Measurements from ENCODE around the gene ARVCF.

ARVCF gene

DNA sequence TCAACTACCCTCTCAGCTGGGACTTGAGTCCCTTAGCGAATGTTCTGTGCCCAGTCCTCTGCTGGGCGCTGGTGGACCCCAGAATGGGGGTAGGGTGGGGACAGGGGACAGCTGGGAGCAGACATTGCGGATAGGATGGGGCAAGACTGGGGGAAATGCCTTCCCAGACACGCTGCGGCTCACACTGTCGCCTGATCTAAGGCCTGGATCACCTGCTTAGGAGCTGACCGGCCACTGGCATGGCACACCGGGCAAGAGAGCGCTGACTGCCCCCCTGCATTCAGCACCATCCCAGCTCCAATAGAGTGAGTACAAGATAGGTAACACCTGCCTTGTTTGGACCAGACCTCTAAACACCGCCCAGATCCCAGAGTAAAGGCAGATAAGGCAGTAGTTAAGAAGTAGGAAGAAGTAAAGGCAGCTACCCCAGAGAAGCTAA, 1.4 kb downstream of the ARVCF start:
- no peak for FAIRE-seq

DNA sequence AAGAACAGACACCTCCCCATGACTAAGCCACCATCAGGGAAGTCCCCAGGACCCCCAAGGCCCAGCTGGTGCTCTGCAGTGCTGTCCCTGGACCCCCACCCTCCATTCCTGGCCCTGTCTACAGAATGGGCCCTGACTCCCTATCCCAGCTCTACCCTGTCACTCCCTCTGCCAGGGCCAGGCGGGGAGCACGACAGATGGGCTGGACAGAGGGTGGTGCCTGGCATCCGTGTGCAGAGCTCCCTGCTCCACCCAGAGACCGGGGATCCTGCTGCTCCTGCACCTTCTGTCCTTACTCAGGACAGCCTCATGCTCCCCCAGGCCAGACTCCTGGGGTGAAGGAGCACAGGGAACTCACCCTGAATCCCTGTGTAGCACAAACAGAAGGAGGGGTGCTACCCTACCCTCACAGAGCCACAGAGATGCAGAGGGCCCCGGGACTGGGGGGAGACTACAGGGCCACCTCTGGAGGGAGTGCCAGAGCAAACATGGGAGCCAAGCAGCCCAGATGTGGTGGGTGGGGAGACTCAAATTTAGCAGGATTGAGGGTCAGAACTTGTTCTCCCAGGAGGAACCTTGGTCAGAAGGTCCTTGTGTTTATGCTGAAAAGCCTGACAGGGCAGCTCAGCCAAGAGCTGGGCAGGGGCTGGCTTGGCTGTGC, 2.0 kb downstream of the ARVCF start:
- FAIRE-seq = no peak

DNA sequence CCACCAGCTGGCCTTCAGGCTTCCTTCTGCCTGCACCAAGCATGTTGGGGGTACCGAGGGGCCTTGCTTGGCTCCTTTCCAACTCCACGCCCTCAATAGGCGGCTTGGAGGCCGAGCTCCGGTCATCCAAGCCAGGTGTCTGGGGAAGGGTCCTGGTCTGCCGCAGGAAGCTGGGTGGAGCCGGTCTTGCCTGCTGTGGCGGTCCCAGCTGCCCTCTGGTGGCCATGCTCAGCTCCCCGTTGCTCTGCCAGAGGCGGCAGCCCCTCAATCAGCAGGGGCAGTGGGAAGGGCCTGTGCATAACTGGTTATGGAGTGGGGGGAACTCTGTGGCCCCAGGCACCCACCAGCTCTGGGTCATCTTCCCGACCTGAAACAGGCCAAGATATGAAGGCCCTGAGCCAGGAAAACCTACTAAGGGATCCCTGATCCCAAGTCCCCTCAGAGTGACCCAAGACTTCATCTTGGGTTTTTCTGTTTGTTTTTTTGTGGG, 3.2 kb downstream of the ARVCF start:
- FAIRE-seq = no peak

DNA sequence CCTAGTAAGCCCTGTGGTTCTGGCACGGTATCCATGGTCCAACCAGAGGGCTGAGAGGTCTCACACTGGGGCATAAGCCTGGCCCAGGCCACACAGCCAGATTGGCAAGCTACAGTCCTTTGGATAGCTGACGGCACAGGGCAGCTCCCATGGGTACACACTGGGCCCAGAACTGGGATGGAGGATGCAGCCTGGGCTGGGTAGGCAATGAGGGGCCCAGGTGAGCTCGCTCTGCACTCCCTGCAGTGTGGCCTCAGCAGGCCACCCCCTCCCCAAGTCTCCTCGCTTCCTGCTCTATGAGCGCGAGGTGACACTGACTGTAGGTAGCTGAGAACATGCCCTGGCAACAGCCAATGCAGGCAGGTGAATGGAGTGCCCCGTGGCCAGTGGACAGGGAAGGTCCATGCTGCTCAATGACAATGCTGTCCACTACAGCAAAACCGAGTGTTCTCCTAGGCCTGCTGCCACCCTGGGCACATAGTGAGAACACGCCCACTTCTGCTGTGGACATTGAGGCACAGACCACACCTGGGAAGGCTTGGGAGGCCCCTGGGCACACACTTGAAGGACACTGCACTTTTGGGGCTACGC, 3.8 kb downstream of the ARVCF start:
- no peak for FAIRE-seq

DNA sequence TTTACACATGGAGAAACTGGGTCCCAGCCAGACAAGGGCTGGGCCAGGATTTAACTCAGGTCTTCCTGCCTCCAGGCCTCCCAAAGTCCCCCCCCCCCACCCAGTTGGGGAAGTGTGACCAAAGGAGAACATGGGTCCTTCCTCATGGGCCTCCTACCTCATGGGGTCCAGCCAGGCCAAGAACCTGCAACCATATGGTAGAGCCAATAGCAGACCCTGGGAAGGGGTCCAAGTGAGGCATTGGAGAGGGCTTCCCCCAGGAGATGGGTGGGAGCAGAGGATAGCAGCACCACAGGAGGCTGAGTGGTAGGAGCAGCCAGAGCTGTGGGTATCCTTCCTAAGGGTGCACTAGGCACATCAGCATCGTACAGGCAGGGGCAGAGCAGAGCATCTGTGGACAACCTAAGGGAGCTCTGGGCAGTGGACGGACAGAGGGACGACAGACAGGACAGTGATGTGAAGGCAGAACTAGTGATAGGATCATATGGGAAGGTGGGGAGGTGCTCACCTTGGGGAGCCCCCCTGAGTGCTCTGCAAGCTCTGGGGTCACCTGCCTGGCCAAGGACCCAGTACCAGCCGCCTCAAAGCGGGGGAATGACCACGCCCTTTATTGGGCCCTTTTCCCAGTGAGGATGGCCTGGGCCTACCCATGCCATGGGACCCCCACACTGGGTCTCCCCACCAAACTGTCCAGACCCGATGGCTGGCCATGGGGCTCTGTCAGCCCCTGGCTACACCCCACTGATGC, 4.5 kb downstream of the ARVCF start:
- no peak for FAIRE-seq

DNA sequence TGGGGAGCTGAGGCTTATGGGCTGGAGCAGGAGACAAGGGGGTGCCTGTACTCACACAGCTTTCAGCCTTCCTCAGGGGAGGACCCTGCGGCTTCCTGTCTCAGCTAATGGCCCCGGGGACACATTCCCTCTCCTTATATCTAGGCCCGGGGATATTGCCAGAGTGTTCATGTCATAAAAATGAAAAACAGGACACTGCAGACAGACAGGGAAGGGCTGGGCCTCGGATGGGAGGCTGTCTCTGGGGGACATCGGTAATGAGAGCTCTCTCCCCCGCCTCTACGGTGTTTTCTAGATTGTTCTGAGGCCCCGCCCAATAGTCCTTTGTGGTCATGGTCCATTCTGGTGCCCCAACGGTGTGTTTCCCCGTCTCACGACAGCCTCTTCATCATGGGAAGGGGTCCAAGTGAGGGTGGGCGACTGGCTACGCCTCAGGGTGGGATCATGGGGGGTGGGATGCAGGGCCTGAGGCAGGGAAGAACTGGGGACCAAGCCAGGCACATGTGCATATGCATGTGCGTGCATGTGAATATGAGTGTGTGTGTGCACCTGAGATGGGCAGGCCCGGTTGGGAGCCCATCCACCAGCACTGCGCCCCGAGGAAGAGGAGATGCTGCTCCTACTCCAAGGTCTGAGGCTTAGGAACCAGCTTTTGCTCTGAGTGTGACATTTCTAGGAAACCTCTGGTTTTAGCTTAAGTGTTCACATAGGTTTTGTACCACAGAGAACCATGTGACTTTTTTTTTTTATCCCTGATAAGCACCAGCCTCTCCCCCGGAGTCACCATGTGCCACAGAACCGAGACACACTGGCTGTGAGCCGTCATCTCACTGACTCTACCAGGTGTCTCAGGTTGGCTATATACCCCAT, 5.3 kb downstream of the ARVCF start:
- FAIRE-seq = no peak

DNA sequence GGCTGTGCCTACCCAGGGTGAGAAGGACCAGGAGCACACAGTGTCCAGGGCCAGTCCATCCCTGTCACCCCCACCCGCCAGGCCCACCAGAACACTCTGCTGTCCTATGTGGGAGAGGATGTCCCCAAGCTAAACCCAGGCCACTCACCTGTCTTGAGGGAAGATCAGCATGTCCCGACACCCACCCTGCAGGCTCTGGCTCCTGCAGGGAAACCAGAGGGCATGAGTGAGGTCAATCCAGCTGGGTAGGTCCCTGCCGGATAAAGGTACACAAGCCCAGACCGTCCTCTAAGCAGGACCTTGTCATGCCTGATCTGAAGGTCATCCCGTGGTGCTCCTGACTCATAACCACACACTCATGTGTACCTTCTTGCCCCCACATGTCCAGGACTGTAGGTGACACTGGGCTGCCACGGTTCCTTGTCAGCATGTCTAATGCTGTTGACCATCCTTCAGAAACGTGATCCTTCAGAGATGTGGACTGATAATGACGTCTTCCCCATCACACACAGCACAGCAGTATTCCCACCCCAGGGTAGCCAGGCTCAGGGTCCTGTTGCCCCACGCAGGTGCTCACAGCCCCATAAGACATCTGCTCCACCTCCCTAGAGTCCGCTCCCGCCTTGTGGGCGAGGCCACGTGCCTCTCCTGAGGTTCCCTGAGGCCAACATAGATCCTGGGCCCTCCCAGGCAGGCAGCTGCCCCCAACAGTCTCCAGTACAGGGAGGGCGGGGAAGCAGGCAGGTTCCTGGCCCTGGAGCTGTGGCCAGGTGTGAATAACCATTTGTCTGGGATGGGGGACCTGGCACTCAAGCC, 6.1 kb downstream of the ARVCF start:
- FAIRE-seq = no peak

DNA sequence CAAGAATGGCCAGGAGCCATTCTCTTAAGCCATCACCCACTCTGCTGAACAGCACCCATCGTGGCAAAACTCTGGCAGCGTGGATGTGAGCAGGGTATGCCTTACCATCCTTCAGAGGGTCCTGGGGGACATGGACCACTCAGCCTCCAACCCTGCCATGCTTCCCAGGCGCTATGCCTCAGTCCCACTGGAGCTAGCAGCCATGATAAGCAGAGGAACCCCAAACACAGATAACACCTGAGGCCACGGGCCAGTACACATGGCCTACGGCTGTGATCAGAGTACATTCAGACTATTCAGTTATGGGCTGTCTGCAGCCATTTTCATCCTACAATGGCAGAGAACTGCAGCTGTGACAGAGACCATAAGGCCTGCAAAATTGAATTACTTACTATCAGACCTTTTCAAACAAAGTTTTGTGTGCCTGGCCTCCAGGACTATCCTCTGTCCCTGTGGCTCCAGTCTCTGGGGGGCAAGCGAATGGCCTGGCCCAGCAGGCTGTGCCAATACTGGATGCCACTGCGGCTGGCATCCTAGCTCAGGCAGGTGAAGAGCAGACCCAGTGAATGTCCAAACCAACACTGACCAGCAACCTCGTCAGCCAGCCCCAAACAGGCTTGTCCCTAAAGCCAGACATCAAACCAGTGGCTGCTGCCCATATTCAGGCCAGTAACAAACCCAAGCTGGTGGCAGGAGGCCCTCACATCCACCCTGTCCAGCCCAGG, 6.9 kb downstream of the ARVCF start:
- no peak for FAIRE-seq

DNA sequence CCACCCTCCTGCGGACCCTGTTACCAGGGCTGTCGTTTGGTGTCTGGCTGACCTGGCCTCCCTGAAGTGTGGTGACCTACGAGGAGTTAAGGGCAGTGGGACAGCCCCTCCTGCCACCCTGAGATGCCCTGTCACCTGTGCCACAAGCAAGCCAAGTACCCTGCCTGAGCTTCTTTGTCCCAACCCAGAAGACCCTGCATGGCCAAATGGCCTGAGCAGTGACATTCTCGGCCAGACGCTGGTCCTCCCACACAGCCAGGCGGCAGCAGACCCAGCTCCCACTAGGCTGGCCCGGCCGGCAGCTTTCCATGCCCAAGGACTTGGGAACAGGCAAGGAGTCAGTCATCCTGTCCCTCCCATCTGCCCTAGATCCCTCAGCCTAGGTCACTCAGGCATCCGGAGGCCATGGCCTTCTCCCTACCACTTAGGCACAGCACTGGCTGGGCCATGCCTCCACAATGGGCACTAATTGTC, 7.6 kb downstream of the ARVCF start:
- no peak for FAIRE-seq

DNA sequence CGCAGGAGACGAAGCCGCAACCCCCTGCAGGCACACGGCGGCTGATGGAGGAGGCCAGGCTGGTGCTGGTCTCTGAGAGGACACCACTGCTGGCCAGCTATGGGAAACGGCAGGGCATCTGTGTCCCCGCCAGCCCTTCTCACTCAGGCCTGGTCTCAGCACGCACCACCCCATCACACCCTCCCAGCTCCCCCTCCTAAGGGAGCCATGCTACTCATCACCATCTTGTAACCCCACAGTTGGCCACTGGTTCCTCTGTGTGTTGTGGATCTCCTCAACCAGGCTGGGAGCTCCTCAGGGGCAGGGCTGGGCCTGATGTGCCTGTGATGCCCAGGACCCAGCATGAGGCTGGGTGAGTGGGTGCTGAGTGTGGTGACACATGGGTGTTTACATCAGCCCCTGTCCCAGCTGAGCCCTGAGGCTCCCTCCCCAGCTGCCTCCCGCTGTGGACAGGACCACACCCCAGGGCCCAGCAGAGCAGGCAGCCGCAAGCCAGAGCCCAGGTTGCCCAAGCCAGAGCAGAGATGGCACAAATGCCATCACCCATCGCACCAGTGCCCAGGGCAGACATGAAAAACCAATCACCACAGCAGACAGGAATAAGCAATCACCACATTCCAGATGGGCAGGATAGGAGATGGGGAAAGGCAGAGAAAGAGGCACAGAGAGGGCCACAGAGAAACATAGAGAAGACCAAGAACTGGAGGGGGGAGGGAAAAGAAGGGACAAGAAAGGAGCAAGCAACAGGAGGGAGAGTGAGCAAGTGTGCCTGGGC, 8.2 kb downstream of the ARVCF start:
- FAIRE-seq = no peak

DNA sequence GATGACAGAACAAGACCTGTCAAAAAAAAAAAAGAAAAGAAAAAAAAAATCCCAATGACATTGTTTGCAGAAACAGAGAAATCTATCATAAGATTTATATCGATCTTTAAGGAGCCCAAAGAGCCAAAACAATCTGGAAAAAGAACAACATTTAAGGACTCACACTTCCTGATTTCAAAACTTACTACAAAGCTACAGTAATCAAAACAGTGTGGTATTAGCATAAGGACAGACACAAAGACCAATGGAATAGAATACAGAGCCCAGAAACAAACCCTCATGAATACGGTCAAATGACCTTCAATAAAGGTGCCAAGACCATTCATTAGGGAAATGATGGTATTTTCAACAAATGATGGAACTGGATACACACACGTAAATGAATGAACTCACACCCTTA, 12.2 kb downstream of the ARVCF start:
- FAIRE-seq = no peak

DNA sequence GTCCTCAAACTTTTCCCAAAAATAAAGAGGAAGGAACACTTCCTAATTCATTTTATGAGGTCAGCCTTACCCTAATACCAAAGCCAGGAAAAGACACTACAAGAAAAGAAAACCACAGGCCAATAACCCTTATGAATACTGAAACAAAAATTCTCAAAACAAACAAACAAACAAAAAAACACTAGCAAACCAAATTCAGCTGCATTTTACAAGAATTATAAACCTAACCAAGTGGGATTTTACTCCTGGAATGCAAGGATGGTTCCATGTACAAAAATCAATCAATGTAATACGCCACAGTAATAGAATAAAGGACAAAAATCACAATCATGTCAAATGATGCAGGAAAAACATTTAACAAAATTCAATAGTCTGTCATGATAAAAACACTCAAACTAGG, 13.3 kb downstream of the ARVCF start:
- FAIRE-seq = peak; percentile 41

DNA sequence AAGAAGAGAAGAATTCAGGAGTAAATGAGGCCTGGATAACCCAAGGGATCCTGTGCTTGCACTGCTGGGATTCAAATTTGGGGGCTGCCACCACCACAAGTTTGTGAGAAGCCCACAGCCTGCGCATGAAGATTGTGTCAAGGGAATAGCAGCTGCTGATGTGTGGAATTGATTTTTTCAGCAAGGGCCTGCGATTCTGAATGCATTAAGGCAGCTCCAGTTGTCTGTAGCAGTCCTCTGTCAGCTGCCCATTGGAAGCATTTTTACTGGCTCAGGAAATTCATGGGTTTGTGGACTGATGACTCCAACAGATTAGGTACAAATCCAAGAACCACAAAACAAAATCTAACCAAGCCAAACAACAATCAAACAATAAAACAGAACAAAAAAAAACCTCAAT, 14.0 kb downstream of the ARVCF start:
- FAIRE-seq = no peak

DNA sequence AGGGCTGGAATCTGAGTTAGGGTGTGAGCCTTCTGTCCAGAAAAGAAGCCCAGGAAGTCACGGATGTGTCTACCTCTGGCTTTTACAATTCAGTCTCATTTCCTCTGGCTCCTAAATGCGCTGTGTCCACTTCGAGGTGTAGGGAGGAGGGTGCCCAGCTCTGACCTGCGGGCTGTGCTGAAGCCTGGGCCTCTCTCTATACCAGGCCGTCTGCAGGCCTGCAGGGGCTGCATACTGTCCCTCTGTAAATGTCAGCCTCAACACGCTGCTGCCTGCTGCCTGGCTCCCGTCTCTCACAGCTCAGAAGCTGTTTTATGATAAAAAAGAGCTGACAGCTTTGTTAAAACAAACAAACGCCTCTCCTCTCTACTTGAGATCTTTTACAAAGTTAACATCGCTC, 14.5 kb downstream of the ARVCF start:
- no peak for FAIRE-seq

DNA sequence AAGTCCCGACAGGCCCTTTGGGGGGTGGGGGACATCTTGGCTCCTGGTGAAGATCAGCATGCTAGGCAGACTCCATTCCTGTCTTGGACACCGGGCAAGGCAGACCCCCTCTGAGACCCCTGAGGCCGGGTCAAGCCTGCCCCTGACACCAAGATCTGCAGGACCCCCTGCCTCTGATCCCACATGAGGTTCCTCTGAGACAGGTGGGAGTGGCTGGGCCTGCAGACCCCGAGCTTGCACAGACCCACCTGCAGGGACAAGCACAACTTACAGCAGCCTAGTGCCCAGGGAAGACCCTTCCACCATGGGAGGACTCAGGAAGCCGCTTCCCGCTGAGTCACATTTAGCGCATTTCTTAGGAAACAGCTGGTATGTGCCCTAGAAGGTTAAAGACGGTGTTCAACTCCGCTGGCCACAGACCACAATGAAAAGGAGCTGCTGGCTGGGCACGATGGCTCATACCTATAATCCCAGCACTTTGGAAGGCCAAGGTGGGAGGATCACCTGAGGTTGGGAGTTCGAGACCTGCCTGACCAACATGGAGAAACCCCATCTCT, 15.5 kb downstream of the ARVCF start:
- no peak for FAIRE-seq

DNA sequence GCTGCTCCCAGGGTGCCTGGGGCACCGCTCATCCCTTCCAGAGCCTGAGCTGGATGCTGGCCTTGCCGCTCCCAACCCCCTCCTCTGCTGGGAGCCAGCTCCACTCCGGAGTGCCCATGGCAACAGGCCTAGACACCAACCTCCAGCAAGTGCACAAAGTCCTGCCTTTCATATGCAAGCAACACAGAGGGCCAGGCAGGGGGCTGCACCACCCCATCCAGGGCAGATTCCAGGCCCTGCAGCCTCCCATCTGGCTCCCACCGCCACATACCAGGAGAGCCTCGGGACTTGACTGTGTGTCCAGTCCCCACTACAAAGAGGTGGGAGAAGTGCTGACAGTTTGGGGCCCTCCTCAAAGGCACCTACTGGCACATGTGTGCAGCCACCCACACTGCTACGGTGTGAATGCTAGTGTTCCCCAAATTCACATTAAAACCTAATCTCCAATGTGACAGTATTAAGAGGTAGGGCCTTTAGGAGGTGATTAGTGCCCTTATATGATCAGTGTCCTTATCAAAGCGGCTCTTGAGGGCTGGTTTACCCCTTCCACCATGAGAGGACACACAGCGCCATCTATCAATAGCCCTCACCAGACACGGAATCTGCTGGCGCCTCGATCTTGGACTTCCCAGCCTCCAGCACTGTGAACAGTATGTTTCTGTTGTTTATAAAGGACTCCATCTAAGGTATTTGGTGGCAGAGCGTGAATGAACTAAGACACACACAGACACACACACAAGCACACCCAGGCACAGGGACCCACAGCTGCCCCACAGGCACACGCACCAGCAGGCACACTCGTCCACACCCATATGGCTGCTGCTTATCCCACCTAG, 16.2 kb downstream of the ARVCF start:
- no peak for FAIRE-seq

DNA sequence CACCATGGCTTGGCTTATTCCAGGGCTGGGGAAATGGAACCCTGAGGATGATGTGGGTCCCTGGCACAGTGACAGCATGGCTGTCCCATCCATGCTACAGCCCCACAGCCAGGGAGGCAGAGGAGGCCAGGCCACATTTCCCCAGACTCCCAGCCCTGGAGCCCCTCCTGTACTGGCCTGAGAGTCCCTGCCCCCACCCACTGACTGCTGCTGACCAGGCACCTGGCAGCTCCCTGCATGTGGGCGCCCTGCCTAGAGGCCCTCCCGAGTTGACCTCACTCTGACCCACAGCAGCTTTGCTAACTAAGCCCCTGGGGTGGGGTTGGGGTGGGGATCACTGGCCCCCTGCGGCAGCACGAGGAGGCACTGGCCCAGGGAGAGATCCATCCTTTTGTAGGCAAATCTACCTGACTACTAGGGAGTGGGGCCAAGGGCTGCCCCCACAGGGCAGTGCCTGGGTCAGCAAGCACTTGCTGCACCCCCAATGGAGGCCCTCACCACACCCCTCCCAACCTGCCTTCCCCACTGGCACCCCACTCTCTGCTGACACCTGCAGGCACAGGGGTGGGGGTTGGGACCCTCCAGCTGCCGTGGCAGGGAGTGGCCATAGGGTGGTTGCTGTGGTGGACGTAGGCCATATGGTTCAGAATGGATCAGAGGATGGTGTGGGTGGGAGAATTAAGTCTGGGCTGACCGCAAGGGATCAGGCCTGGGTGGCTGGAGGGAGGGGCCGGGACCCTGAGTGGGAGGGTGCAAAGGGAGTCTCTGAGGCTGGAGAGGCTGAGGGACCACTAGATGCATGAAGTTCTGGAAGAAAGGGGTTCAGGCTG, 17.4 kb downstream of the ARVCF start:
- no peak for FAIRE-seq

Data from colon (tissue), 2 donors.